Adipocyte (in vitro differentiated cells): ENCODE data around the gene GALNT14.

Experiments
- DNase-seq: peaks from one replicate; pipeline ENCODE4 v3.0.0-alpha.2; 2015; ENCODE audit warnings: low read depth
- H3K27me3 ChIP-seq: replicated peaks from 2 replicates; pipeline ENCODE4 v1.7.0; 2013; ENCODE audit warnings: mild to moderate bottlenecking, low read length, moderate library complexity; ENCODE audit not compliant: control insufficient read depth, insufficient read depth
- H3K36me3 ChIP-seq: 2 replicates; pipeline ENCODE4 v1.7.0; 2013; ENCODE audit warnings: low read length, mild to moderate bottlenecking, moderate library complexity; ENCODE audit not compliant: control insufficient read depth, insufficient read depth, severe bottlenecking
- H3K4me1 ChIP-seq: 2 replicates; pipeline ENCODE4 v1.7.0; 2013; ENCODE audit warnings: mild to moderate bottlenecking, low read length, moderate library complexity; ENCODE audit not compliant: control insufficient read depth, insufficient read depth
- H3K4me3 ChIP-seq: 2 replicates; pipeline ENCODE4 v1.7.0; 2013; ENCODE audit warnings: mild to moderate bottlenecking, low read length, moderate library complexity
- H3K9ac ChIP-seq: 2 replicates; pipeline ENCODE4 v1.7.0; 2013; ENCODE audit warnings: mild to moderate bottlenecking, low read length, moderate library complexity
- H3K9me3 ChIP-seq: 2 replicates; pipeline ENCODE4 v1.7.0; 2013; ENCODE audit warnings: mild to moderate bottlenecking, low read length, moderate library complexity; ENCODE audit not compliant: control insufficient read depth

Gene GALNT14

GRCh38 chr2:30955516-30956132 lies 182.6 kb downstream of the GALNT14 start:
- Histone ChIP-seq H3K36me3 (no peaks in the 10 kb centered on the region), H3K9ac (no peak overlapping the region), H3K4me1 (no peaks in the 10 kb centered on the region), H3K4me3 (no peak overlapping the region), H3K9me3 (no peaks in the 10 kb centered on the region), H3K27me3 (peaks cover 17% of the 10 kb centered on the region)
- DNase-seq: no peak

GRCh38 chr2:30950339-30950738 lies 187.9 kb downstream of the GALNT14 start:
- H3K9me3 ChIP-seq: peaks cover 3% of the 10 kb centered on the region

GRCh38 chr2:30949435-30949834 lies 188.8 kb downstream of the GALNT14 start:
- peaks cover 6% of the 10 kb centered on the region for H3K27me3 ChIP-seq
- H3K9ac ChIP-seq: no peak overlapping the region
- no peaks in the 10 kb centered on the region for H3K4me1 ChIP-seq
- no peaks in the 10 kb centered on the region for H3K36me3 ChIP-seq
- H3K9me3 ChIP-seq: peaks cover 3% of the 10 kb centered on the region
- H3K4me3 ChIP-seq: no peak overlapping the region
- peak; percentile 42 for DNase-seq

More at GRCh38 chr2:30950339-30950738, 187.9 kb downstream of the GALNT14 start:
- peaks cover 3% of the 10 kb centered on the region for H3K27me3 ChIP-seq
- H3K4me1 ChIP-seq: no peaks in the 10 kb centered on the region
- no peak for DNase-seq
- no peak overlapping the region for H3K4me3 ChIP-seq
- H3K9ac ChIP-seq: no peak overlapping the region
- no peaks in the 10 kb centered on the region for H3K36me3 ChIP-seq

GRCh38 chr2:30948857-30949256 lies 189.4 kb downstream of the GALNT14 start:
- no peaks in the 10 kb centered on the region for H3K4me1 ChIP-seq
- DNase-seq: no peak
- H3K27me3 ChIP-seq: peaks cover 6% of the 10 kb centered on the region
- no peak overlapping the region for H3K9ac ChIP-seq
- H3K4me3 ChIP-seq: no peak overlapping the region
- no peaks in the 10 kb centered on the region for H3K36me3 ChIP-seq
- peaks cover 3% of the 10 kb centered on the region for H3K9me3 ChIP-seq

GRCh38 chr2:30948130-30948529 lies 190.1 kb downstream of the GALNT14 start:
- no peak overlapping the region for H3K4me3 ChIP-seq
- H3K9me3 ChIP-seq: peaks cover 3% of the 10 kb centered on the region
- H3K36me3 ChIP-seq: no peaks in the 10 kb centered on the region
- H3K4me1 ChIP-seq: no peaks in the 10 kb centered on the region
- DNase-seq: no peak
- no peak overlapping the region for H3K9ac ChIP-seq
- peaks cover 13% of the 10 kb centered on the region for H3K27me3 ChIP-seq

- Histone ChIP-seq H3K4me3 (no peak overlapping the region), H3K36me3 (no peaks in the 10 kb centered on the region), H3K9ac (no peak overlapping the region), H3K9me3 (peaks cover 3% of the 10 kb centered on the region), H3K27me3 (peaks cover 17% of the 10 kb centered on the region), H3K4me1 (no peaks in the 10 kb centered on the region)
- DNase-seq: no peak
Measured at GRCh38 chr2:30947686-30948085, 190.6 kb downstream of the GALNT14 start.

GRCh38 chr2:30942419-30942818 lies 195.8 kb downstream of the GALNT14 start:
- no peaks in the 10 kb centered on the region for H3K36me3 ChIP-seq
- no peaks in the 10 kb centered on the region for H3K9me3 ChIP-seq
- DNase-seq: no peak
- H3K9ac ChIP-seq: no peak overlapping the region
- H3K4me1 ChIP-seq: no peaks in the 10 kb centered on the region
- H3K27me3 ChIP-seq: peaks cover 39% of the 10 kb centered on the region
- H3K4me3 ChIP-seq: no peak overlapping the region

GRCh38 chr2:30940839-30941238 lies 197.4 kb downstream of the GALNT14 start:
- H3K9ac ChIP-seq: no peak overlapping the region
- peaks cover 42% of the 10 kb centered on the region for H3K27me3 ChIP-seq
- DNase-seq: no peak
- no peak overlapping the region for H3K4me3 ChIP-seq
- no peaks in the 10 kb centered on the region for H3K36me3 ChIP-seq
- no peaks in the 10 kb centered on the region for H3K4me1 ChIP-seq
- H3K9me3 ChIP-seq: no peaks in the 10 kb centered on the region

- Histone ChIP-seq H3K36me3 (no peaks in the 10 kb centered on the region), H3K9ac (no peak overlapping the region), H3K9me3 (no peaks in the 10 kb centered on the region), H3K4me3 (no peak overlapping the region), H3K4me1 (no peaks in the 10 kb centered on the region), H3K27me3 (peaks cover 39% of the 10 kb centered on the region)
- no peak for DNase-seq
Measured at GRCh38 chr2:30939364-30939763, 198.9 kb downstream of the GALNT14 start.

- peaks cover 36% of the 10 kb centered on the region for H3K27me3 ChIP-seq
- H3K9me3 ChIP-seq: no peaks in the 10 kb centered on the region
- no peak overlapping the region for H3K9ac ChIP-seq
- H3K4me3 ChIP-seq: no peak overlapping the region
- H3K4me1 ChIP-seq: no peaks in the 10 kb centered on the region
- DNase-seq: no peak
- no peaks in the 10 kb centered on the region for H3K36me3 ChIP-seq
Measured at GRCh38 chr2:30938196-30938595, 200.0 kb downstream of the GALNT14 start.

GRCh38 chr2:30936977-30937376 lies 201.3 kb downstream of the GALNT14 start:
- Histone ChIP-seq H3K9me3 (no peaks in the 10 kb centered on the region), H3K27me3 (peaks cover 25% of the 10 kb centered on the region), H3K36me3 (no peaks in the 10 kb centered on the region), H3K4me3 (no peak overlapping the region), H3K9ac (no peak overlapping the region), H3K4me1 (no peaks in the 10 kb centered on the region)
- no peak for DNase-seq

- Histone ChIP-seq H3K36me3 (no peaks in the 10 kb centered on the region), H3K27me3 (peaks cover 19% of the 10 kb centered on the region), H3K9ac (no peak overlapping the region), H3K4me3 (no peak overlapping the region), H3K9me3 (no peaks in the 10 kb centered on the region), H3K4me1 (no peaks in the 10 kb centered on the region)
- DNase-seq: no peak
Measured at GRCh38 chr2:30935795-30936194, 202.4 kb downstream of the GALNT14 start.
